ENCODE measurements around the gene AMDHD2.

GRCh38 chr16:2537451-2538379 is 17.5 kb downstream of the AMDHD2 start, which contains the start of gene PDPK1:
- TF ChIP-seq ZNF274 (IDR thresholded peaks at IDR 0.05; ENCODE audit: low read depth, low read length) = no peak
- peak; percentile 40 for TF ChIP-seq YY1 (IDR thresholded peaks at IDR 0.05; ENCODE audit: insufficient read depth, insufficient read length)
- TF ChIP-seq SUZ12 (IDR thresholded peaks at IDR 0.05; ENCODE audit: extremely low read depth, insufficient read depth, insufficient read length) = no peak
